Left ventricle myocardium inferior (tissue), 1 donor: ENCODE data around the gene C18orf32. TPM values are rescaled to one million over a fixed set of nuclear protein-coding genes. Genes with fewer than 3 reads are reported as not detected.
"Not testable (repeated sequence)": the region's sequence is repeated elsewhere in the genome, so short reads cannot be mapped to it uniquely, and the experiment has no call there.

Experiments used
- DNase-seq: peaks from one replicate; pipeline ENCODE4 v3.0.0-alpha.2; 2020
- H3K27ac ChIP-seq: fragments of 200-600 bp; replicated peaks from 2 replicates; pipeline ENCODE4 v1.8.0; 2021
- H3K27me3 ChIP-seq: fragments of 200-600 bp; 2 replicates; pipeline ENCODE4 v1.8.0; 2021; ENCODE audit warnings: low read depth
- H3K36me3 ChIP-seq: fragments of 200-600 bp; 2 replicates; pipeline ENCODE4 v1.8.0; 2021
- H3K4me1 ChIP-seq: fragments of 200-600 bp; 2 replicates; pipeline ENCODE4 v1.8.0; 2021
- H3K4me3 ChIP-seq: fragments of 200-600 bp; 2 replicates; pipeline ENCODE4 v1.8.0; 2021; ENCODE audit warnings: mild to moderate bottlenecking, moderate library complexity
- H3K9me3 ChIP-seq: fragments of 200-600 bp; replicated peaks from 2 replicates; pipeline ENCODE4 v1.8.0; 2021
- CTCF ChIP-seq: fragments of 200-600 bp; IDR thresholded peaks from 2 replicates; pipeline ENCODE4 v1.8.0; 2021; ENCODE audit warnings: antibody characterized with exemption, mild to moderate bottlenecking, borderline replicate concordance
- intact Hi-C: fragments of 100-400 bp; cut with micrococcal nuclease; formaldehyde crosslinking; loops from one replicate; pipeline ENCODE4 v1.11.0; 2022
- total RNA-seq: library from RNA; stranded (reverse); fragmentation: NEBNext Ultra II Directional; extraction: Animal tissue kit (Norgen Biotek cat#: 25700); gene quantifications from one replicate; pipeline ENCODE4 v1.2.1, GENCODE V29; 2021
- donor health status: DM: no; HTN: yes; CAD: no; lungs with severe emphysema.

C18orf32 gene
- total RNA-seq, 1 donor from 2014 or later: 57.4 TPM

GRCh38 chr18:49519101-49519971 is 32.3 kb upstream of the C18orf32 start:
- Histone ChIP-seq H3K4me3 (no peak overlapping the region), H3K9me3 (no peaks in the 10 kb centered on the region), H3K27me3 (no peaks in the 10 kb centered on the region), H3K36me3 (no peaks in the 10 kb centered on the region), H3K4me1 (no peaks in the 10 kb centered on the region), H3K27ac (no peak overlapping the region)
- no peak for DNase-seq
- intact Hi-C loops: no loop called here
- TF ChIP-seq CTCF: no peak

- H3K9me3 ChIP-seq: no peaks in the 10 kb centered on the region
- H3K27ac ChIP-seq: no peak overlapping the region
- intact Hi-C loops: no loop called here
- H3K27me3 ChIP-seq: no peaks in the 10 kb centered on the region
- no peaks in the 10 kb centered on the region for H3K36me3 ChIP-seq
- no peak for DNase-seq
- no peak for TF ChIP-seq CTCF
- no peaks in the 10 kb centered on the region for H3K4me1 ChIP-seq
- H3K4me3 ChIP-seq: no peak overlapping the region
These were observed 30.4 kb upstream of the C18orf32 start for GRCh38 chr18:49517483-49517882.

GRCh38 chr18:49515516-49515915 is 28.5 kb upstream of the C18orf32 start:
- TF ChIP-seq CTCF: no peak
- intact Hi-C loops: no loop called here
- no peaks in the 10 kb centered on the region for H3K36me3 ChIP-seq
- no peak for DNase-seq
- H3K4me1 ChIP-seq: no peaks in the 10 kb centered on the region
- no peaks in the 10 kb centered on the region for H3K27me3 ChIP-seq
- H3K27ac ChIP-seq: no peak overlapping the region
- H3K4me3 ChIP-seq: no peak overlapping the region
- H3K9me3 ChIP-seq: no peaks in the 10 kb centered on the region

GRCh38 chr18:49515003-49515402 is 28.0 kb upstream of the C18orf32 start:
- peak overlapping the region; percentile 55 for H3K27ac ChIP-seq
- DNase-seq, intact Hi-C loops, H3K27me3 ChIP-seq, H3K36me3 ChIP-seq, H3K4me1 ChIP-seq, H3K4me3 ChIP-seq, H3K9me3 ChIP-seq: not testable (repeated sequence)

- H3K36me3 ChIP-seq: no peaks in the 10 kb centered on the region
- H3K27ac ChIP-seq: peak overlapping the region; percentile 55
- no peaks in the 10 kb centered on the region for H3K4me1 ChIP-seq
- no peak for DNase-seq
- peaks cover 2% of the 10 kb centered on the region for H3K27me3 ChIP-seq
- H3K9me3 ChIP-seq: no peaks in the 10 kb centered on the region
- no peak for TF ChIP-seq CTCF
- intact Hi-C loops: loop anchor here (5.0 kb wide), 2 partner anchors 253 to 348 kb away; no protein-coding TSS in a partner anchor
- no peak overlapping the region for H3K4me3 ChIP-seq
These were observed 27.5 kb upstream of the C18orf32 start for GRCh38 chr18:49514577-49514976.

- intact Hi-C loops: loop anchor here (5.0 kb wide), 2 partner anchors 254 to 349 kb away; no protein-coding TSS in a partner anchor
- not testable (repeated sequence) for H3K27ac ChIP-seq, H3K9me3 ChIP-seq, H3K4me1 ChIP-seq, H3K4me3 ChIP-seq, H3K36me3 ChIP-seq, DNase-seq
- peaks cover 14% of the 10 kb centered on the region for H3K27me3 ChIP-seq
These were observed 25.8 kb upstream of the C18orf32 start for GRCh38 chr18:49512876-49513275.
